ENCODE data around the gene FSTL4.

Gene FSTL4

DNA sequence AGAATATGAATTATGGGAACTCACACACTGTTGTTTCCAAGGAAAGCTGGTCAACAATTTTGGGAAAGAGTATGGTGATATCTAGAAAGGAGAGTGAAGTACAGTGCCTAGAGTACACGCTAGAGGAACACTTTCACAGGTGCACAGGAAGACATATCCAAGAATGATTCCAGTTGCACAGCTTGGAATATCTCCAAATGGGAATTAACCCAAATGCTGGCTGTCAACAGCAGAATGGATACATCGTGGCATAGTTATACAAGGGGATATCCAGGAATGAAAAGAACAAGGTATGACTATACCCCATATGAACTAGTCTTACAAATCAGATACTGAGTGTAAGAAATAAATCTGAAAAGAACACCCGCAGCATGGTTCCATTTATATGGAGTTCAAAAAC is 231.3 kb downstream of the FSTL4 start:
- no peak overlapping the region for H3K4me3 ChIP-seq (replicated peaks; ENCODE audit: low read depth, low read length)
- TF ChIP-seq, protein P1, sequence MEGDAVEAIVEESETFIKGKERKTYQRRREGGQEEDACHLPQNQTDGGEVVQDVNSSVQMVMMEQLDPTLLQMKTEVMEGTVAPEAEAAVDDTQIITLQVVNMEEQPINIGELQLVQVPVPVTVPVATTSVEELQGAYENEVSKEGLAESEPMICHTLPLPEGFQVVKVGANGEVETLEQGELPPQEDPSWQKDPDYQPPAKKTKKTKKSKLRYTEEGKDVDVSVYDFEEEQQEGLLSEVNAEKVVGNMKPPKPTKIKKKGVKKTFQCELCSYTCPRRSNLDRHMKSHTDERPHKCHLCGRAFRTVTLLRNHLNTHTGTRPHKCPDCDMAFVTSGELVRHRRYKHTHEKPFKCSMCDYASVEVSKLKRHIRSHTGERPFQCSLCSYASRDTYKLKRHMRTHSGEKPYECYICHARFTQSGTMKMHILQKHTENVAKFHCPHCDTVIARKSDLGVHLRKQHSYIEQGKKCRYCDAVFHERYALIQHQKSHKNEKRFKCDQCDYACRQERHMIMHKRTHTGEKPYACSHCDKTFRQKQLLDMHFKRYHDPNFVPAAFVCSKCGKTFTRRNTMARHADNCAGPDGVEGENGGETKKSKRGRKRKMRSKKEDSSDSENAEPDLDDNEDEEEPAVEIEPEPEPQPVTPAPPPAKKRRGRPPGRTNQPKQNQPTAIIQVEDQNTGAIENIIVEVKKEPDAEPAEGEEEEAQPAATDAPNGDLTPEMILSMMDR (IDR thresholded peaks at IDR 0.05; ENCODE audit: low read length, missing control alignments) = no peak
- DNase-seq (ENCODE audit: low read depth) = no peak

DNA sequence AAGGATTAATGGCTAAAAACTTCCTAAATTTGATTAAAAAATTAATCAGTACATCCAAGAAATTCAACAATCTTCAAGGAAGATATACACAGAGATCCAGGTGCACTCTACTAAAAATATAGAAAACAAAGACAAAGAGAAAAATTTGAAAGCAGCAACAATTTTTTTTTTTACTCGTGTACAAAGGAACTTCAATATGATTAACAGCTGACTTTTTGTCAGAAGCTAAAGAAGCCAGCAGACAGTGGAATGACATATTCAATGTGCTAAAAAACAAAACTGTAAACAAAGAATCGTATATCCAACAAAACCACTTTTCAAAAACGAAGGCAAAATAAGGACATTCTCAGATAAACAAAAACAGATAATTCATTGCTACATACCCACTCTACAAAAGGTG is 234.6 kb downstream of the FSTL4 start:
- no peak overlapping the region for H3K4me3 ChIP-seq (replicated peaks; ENCODE audit: low read depth, low read length)
- TF ChIP-seq, protein P1 (IDR thresholded peaks at IDR 0.05; ENCODE audit: low read length, missing control alignments) = no peak
- no peak for DNase-seq (ENCODE audit: low read depth)

DNA sequence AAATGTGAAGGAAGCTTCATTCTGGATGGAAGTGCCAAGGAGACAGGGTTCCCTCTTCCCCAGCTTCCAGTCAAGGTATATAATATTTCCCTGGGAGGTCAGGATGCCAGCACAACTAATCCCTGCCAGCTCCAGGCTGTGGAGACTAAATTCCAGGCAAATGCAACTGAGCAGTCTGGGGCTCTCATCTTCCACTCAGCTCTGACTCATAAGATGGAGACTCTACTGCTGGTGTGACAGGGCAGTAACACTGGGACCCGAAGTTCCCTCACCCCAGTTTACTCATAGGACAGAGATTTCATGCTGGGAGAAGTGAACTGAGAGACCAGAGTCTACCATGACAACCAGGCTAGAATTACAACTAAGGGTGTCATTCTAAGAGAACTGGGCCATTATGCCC is 235.4 kb downstream of the FSTL4 start:
- no peak overlapping the region for H3K4me3 ChIP-seq (replicated peaks; ENCODE audit: low read depth, low read length)
- TF ChIP-seq, protein P1 (IDR thresholded peaks at IDR 0.05; ENCODE audit: low read length, missing control alignments) = no peak
- DNase-seq (ENCODE audit: low read depth) = no peak

DNA sequence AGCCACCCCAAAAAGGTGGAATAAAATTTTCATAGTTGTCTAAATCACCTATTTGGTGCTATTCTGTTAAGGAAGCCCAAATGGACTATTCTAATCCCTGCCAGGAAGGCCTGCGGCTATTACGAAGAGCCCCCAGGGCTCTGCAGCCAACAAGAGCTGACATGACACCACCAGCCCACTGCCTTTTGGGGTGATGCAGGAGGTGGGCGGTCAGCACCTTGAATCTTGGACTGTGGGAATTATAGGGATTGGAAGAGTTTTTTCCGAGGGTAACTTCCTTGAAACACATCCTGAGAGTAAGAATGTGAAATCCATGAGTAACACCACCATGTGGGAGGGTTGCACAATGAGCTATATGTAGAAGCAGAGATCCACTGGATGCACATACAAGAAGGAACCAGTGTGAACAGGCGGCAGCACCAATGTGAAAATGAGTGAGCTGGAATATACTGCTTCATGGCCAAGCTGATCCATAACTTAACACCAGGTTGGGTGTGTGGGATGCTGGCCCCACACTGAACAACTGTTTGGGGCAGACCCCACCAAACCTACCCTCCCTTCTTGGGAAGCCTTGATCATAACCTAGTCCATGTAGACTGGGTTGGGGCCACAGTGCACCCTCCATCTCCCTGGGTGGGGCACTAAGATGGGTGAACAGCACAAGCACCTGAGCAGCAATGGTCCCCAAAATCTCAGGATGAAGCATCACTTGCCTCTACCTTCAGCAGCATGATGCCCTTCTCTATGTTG is 239.0 kb downstream of the FSTL4 start:
- H3K4me3 ChIP-seq (replicated peaks; ENCODE audit: low read depth, low read length) = no peak overlapping the region
- TF ChIP-seq, protein P1 (IDR thresholded peaks at IDR 0.05; ENCODE audit: low read length, missing control alignments) = no peak
- DNase-seq (ENCODE audit: low read depth) = no peak

DNA sequence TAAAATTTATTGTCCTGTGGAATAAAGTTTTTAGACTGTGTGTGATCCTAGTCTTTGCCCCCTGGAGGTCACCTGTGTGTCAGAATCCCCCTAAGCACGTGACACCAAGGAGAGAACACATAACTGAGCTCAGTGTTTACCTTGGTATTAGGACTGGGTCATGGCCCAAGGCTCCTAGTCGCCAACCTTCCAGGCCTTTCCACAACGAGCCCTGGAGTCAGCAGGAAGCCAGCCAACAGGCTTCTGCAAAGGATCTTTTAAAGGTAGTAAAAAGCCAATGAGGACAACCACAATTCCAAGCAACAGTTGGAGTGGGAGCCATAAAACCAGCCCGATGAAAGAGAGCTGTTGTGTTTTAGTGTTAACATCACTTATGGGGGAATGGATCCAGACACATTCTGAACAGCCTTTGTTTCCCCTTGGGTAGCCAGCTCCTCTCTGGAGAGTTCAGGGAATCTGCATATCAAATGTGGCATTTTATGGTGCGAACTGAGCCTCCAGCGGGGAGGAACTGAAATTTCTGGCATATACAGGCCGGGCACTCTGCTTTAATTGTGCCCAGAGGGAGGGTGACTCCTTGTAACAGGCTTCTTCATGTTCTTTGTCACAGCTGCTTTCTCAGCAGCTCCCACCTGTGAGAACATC is 239.9 kb downstream of the FSTL4 start:
- H3K4me3 ChIP-seq (replicated peaks; ENCODE audit: low read depth, low read length) = no peak overlapping the region
- no peak for DNase-seq (ENCODE audit: low read depth)
- TF ChIP-seq, protein P1 (IDR thresholded peaks at IDR 0.05; ENCODE audit: low read length, missing control alignments) = no peak

DNA sequence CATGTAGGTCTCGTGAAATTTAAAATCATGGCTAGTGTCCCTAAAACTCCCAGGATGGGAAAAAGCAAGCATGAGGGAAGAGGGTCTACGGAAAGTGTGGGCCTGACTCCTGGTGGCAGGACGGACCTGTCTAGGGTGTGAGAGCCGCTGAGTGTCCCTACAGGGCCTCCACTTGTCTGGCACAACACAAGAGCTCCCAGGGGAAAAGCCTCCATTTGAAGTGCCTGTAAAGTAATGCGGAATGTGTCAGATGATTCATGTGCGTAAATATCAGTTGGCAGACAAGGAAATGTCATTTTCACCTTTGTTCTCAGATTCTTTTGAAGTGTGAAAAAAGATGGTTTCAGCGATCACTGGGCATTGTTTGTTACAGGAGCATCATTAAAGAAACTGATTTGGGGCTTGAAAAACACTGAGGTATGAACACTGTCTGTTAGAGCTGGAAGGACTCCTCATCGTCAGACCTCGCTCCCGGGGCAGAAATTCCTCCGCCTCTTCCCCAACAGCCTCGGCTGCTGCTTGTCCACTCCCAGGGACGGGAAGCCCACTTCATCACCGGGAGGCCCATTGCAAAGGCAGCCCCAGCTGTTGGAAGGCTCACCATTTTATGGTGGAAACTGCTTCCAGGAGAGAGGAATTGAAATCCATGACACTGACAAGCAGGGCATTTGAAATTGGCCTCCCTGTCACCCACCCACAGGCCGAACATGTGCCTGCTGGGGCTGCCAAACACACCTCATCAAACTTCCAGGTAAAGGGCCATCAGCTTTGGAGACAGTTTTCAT is 240.8 kb downstream of the FSTL4 start:
- H3K4me3 ChIP-seq (replicated peaks; ENCODE audit: low read depth, low read length) = no peak overlapping the region
- TF ChIP-seq, protein P1 (IDR thresholded peaks at IDR 0.05; ENCODE audit: low read length, missing control alignments) = no peak

More for the DNA sequence above, 240.8 kb downstream of the FSTL4 start:
- DNase-seq (ENCODE audit: low read depth) = no peak
